GM21717 (cell line): ENCODE results near the gene GPR150.

Experiments used
- ATAC-seq: cut with Tn5 transposase; IDR thresholded peaks from one replicate; pipeline ENCODE4 v1.9.1; 2021; ENCODE audit warnings: mild to moderate bottlenecking, moderate library complexity; ENCODE audit not compliant: unreplicated experiment

Gene GPR150

DNA sequence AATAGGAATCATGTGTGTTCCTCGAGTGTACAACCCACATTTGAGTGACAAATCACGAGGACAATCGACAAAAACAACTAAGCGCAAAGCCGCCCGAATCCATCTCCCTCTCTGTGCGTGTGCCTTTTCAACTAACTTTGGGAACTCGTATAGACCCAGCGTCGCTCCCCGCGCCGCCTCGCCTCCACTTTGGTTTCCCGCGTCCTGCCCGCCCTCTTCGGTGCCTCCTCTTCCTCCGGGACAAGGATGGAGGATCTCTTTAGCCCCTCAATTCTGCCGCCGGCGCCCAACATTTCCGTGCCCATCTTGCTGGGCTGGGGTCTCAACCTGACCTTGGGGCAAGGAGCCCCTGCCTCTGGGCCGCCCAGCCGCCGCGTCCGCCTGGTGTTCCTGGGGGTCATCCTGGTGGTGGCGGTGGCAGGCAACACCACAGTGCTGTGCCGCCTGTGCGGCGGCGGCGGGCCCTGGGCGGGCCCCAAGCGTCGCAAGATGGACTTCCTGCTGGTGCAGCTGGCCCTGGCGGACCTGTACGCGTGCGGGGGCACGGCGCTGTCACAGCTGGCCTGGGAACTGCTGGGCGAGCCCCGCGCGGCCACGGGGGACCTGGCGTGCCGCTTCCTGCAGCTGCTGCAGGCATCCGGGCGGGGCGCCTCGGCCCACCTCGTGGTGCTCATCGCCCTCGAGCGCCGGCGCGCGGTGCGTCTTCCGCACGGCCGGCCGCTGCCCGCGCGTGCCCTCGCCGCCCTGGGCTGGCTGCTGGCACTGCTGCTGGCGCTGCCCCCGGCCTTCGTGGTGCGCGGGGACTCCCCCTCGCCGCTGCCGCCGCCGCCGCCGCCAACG lies at the start of gene GPR150:
GPR150 (plus strand) TSS at position 58 of the 840 bp plus-strand sequence; CDS start at position 247, 189 bp downstream.
- peak; percentile 69 for ATAC-seq

DNA sequence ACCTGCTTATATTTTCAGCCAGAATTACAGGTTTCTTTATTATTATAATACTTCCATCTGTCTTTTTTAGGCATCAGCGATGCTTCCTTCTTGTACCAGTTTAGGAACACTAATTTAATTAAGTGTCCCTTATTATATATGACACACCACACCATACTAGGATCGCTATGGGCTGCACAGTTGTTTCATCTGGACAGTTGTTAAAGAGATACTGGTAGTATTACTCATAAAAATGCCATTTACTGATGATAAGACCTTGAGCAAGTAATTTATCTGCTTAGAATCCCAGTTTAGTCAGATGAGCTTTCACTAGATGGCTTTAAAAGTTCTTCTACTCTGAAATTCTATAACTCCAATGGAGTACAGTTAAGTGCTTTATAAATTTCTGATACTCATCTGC lies 47.9 kb upstream of the GPR150 start:
- ATAC-seq: no peak

DNA sequence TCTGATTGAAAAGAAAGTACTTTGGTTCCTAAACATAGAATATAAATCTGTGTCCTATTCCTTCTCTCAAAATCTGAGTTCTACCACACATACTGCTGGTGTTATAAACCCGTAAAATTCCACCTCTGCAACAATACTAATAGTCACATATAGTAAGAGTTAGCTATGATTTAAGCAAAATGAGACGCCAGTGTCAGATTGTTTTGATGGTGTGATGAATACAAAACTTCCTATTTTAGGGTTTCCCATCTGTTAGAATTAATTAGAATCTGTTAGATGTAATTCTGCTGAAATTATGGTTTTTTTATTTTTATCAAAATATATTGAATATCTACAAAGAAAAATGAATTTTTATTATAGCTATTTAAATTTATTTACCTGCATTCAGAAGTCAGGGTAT lies 38.3 kb upstream of the GPR150 start:
- ATAC-seq: no peak

DNA sequence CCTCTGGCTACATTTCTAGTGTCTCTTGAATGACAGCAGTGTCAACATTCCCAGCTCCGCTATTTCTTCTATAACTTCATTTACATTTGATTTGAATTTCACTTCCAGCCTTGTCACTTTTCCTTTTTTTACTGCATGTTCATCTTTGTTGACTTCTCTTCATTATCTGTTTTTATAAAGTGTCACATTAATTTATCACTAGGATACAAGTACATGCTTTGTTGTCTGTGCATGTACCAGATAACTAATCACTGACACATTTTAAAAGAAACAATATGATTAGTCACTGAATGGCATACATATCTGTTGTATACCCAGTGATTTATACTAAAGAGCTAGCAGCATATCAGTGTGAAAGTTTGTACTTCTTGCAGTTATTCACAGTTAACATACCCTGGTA lies 35.9 kb upstream of the GPR150 start:
- ATAC-seq: no peak

DNA sequence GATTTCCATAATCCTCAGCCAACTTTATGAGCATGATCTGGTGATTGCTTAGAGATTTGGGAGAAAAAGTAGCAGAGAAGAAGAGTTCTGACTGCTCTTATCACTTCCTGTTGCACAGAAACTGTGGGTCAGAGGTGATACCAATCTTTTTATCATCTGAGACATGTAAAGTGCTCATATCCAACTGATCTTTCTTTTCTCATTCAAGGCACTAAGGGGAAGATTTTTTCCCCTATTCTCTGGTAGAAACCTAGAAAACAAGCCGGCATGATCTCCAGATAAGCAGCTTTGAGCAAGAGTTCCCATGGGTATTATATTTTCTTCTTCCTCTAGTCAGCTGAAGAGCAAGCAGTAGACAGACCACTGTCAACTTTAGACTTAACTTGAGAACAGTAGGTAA lies 29.0 kb upstream of the GPR150 start:
- no peak for ATAC-seq

DNA sequence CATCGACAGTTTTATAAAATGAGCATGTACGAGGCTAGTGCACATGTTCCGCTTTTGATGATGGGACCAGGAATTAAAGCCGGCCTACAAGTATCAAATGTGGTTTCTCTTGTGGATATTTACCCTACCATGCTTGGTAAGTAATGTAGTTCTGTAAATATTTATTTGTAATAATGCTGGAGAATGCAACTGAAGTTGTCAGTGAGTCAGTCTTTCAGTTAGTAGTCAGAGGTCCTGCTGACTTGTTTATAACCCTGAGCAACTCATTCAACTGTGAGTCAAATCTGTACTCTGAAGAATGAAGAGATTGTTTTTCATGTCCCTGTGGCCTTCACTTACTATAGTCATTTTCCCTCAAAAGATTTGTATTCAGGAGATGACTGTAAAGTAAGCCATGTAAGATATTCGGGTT lies 28.4 kb upstream of the GPR150 start:
- peak; percentile 90 for ATAC-seq

DNA sequence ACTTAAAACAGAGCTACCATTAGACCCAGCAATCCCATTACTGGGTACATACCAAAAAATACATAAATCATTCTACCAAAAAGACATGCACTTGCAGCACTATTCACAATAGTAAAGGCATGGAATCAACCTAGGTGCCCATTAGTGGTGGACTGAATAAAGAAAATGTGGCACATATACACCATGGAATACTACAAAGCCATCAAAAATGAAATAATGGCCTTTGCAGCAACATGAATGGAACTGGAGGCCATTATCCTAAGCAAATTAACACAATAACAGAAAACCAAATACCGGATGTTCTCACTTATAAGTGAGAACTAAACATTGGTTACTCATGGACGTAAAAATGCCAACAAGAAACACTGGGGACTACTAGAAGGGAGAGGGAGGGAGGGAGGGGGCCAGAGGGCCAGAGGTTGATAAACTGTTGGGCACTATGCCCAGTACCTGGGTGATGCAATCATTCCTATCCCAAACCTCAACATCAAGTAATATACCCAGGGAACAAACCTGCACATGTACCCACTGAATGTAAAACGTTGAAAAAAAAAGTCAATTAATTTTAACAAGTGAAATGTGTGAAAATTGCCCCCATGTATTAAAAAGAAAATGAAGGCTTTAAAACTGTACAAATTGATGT lies 24.5 kb upstream of the GPR150 start:
- ATAC-seq: no peak

DNA sequence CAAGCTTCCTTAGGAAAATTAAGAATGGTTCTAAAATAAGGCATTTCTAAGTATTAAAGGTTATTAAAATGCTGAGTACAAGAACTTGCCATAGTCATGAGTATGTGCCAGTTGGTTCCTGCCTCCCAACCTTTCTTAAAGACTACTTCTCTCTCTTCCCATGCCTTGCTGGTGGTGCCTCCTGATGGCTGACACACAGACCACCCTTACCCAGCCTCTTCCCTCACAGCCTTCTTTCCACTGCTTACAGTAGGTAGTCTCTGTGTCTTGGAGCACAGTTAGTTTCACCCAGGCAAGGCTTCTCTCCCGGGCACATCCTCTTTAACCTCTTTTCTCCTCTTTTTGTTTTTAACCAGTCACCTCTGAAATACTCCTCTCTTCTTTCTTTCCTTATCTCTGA lies 20.6 kb upstream of the GPR150 start:
- ATAC-seq: no peak

DNA sequence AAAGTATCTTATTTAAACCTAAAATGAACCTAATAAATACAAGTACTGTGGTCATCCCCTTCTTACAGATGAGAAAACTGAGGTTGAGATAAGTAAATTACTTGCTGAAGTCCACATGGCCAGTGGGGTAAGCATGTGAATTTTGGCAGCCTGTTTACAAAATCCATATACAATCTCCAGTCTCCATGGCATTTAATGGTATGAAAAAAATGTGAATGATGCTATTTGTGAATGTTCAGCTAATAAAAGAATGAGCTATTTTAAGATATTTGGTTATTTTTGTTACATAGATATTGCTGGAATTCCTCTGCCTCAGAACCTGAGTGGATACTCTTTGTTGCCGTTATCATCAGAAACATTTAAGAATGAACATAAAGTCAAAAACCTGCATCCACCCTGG lies 19.3 kb upstream of the GPR150 start:
- ATAC-seq: no peak

DNA sequence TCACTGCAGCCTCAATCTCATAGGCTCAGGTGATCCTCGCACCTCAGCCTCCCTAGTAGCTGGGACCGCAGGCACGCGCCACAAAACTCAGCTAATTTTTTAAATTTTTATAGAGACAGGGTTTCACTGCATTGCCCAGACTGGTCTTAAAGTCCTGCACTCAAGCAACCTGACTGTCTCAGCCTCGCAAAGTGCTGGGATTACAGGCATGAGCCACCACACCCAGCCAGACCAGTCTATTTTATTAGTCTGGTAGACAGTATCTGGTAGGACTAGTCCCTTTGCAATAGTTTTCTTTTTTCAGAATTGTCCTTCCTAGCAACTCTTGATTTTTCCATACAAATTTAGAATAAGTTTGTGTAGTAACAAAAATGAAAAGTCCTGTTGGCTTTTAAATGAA lies 14.1 kb upstream of the GPR150 start:
- no peak for ATAC-seq

DNA sequence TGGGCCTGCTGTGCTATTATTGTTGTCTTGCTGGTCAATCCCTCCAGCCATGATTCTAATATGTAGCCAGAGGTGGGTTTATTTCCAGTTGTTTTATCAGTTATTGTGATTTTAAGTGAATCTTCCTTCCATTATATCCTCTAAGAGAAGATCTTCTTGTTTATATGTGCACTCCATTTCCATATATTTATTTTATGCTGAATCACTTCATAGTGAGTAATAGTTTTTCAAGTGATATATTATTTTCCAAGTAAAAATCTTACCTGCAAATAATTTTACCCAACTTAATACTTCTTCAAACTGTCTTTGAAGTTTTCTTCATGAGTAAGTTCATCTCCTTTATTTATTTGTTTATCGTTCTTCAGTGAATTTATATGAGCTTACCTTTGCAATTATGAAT lies 13.5 kb upstream of the GPR150 start:
- no peak for ATAC-seq

DNA sequence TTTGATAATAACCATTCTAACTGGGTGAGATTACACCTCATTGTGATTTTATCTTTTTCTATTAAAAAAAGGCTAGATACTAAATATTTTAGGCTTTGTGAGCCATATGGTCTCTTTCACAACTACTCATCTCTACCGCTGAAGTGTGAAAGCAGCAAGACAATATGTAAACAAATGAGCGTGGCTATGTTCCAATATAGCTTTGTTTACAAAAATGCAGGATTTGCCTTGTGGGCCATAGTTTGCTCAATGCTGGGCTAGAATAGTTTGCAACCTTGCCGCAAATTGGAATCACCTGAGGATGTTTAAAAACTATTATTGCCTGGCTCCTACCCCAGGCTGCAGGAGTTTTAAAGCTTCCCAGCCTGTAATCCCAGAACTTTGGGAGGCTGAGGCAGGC lies 10.2 kb upstream of the GPR150 start:
- no peak for ATAC-seq

DNA sequence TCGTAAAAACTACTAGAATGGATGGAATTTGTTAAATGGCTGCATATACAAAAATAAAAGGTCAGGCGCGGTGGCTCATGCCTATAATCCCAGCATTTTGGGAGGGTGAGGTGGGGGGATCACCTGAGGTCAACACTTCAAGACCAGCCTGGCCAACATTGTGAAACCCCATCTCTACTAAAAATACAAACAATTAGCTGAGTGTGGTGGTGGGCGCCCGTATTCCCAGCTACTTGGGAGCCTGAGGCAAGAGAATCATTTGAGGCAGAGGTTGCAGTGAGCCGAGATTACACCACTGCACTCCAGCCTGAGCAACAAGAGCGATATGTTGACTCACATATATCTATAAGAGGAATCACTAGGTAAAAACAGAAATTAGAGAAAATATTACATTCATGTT lies 9.3 kb upstream of the GPR150 start:
- no peak for ATAC-seq

DNA sequence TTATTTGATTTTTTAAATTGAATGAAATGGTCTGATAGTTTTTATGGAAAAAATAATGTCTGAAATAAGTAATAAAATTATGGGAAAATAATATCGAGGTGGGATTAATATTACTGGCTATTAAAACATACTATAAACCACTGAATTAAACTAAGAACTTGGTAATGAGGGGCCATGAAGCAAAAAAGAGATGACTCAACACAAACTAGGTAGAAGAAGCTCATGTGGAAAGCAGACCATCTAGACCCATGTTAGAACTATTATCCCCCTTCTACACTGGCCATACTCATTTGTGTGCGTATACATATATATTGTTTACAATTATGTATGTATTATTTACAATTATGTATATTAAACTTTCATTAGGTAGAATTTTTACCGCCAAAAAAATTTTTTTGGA lies 8.5 kb upstream of the GPR150 start:
- no peak for ATAC-seq

DNA sequence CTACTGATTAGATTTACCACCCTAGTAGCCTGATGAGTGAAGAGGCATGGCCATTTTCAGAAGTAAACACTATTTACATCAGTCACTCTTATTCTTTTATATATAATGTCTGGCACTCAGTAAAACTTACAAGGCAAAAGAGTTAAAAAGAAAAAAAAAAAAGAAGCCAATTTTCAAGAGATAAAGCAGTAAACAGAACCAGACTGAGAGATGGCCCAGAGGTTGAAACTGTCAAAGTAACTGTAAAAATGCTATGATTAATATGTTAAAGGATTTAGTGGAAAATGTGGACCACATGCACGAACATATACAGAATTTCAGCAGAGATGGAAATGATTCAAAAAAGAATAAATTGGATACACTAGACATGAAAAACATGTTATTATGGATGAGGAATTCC lies 6.4 kb upstream of the GPR150 start:
- no peak for ATAC-seq

DNA sequence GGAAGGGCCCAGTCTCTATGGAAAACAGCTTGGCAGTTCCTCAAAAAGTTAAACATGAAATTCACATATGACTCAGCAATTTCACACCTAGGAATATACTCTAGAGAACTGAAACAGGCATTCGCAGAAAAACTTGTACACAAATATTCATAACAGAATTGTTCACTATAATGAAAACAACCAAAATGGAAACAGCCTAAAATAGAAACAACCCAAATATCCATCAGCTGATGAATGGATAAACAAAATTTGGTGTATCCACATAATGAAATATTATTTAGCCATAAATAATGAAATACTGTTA lies 4.8 kb upstream of the GPR150 start:
- ATAC-seq: peak; percentile 56

DNA sequence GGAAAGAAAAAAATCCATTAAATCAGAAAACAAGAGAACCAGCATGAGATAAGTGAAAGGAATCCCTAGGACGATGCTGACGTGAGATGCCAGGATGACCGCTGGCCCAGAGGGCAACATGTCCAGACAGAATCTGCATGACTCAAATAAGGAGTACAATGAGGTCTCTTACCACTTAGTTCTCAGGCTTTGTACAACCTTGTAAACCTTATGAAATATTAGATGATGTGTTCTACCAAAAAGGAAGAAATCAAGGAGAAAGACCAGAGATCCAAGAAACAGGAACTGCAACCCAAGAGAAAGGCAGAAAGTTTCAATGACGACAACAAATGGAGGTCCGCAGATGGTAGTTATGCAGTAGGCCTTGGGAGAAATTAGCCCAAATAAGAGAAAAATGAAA lies 2.8 kb upstream of the GPR150 start:
- no peak for ATAC-seq

DNA sequence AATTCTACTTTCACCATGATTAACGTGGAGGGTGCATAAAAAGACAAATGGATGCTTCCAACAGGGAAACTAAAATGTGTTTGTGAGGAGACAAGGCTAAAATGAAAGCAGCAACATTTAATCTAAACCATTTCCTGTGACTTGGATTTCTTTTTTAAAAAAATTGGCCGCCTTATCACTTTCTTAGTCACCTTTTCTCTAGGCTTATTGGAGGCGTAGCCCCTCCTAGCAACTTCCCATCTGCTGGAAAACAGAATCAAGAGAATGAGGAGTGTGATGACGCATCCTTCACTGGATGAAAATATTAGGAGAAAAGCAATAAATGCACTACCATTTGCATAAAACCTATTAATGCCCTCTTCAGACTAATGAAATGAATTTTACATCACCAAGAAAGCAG lies 791 bp upstream of the GPR150 start:
- ATAC-seq: no peak

DNA sequence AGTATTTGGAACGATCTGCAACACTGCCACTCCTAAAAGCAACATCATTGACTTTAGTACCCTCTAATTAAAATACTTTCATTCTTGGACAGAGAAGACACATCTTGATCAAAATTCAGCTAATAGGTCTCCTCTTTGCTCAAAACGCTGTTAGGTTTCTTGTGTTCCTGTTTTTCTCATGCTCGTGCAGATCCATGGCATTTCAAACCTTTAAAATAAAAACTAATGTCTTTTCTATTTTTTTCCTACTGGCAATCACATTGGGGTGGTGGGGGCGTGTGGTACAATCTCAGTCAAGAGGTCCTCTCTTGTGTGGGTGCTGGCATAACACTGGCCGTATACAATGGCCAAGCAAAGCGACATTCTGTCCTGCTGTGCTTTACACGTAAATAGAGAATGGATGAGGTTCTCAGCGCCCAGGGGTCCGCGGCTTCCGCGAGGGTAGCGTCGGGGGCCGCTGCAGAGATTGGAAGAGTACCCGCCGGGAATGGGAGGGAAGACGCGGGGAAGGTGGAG lies 315 bp upstream of the GPR150 start:
- peak; percentile 4 for ATAC-seq

DNA sequence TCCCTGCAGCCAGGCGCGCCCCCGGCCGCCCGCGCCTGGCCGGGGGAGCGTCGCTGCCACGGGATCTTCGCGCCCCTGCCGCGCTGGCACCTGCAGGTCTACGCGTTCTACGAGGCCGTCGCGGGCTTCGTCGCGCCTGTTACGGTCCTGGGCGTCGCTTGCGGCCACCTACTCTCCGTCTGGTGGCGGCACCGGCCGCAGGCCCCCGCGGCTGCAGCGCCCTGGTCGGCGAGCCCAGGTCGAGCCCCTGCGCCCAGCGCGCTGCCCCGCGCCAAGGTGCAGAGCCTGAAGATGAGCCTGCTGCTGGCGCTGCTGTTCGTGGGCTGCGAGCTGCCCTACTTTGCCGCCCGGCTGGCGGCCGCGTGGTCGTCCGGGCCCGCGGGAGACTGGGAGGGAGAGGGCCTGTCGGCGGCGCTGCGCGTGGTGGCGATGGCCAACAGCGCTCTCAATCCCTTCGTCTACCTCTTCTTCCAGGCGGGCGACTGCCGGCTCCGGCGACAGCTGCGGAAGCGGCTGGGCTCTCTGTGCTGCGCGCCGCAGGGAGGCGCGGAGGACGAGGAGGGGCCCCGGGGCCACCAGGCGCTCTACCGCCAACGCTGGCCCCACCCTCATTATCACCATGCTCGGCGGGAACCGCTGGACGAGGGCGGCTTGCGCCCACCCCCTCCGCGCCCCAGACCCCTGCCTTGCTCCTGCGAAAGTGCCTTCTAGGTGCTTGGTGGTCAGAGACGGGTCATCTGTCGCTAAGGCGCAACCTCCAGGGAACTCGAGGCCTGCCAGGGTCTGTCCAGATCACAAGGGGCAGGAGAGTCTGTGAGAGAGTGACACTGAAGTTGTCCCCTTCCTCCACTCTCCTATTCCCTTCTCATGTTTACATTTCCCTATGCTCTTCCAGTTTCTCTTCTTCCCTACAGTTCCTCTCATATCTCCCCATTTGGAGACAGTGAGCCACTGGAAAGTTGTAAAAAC lies 1.3 kb downstream of the GPR150 start:
- peak; percentile 46 for ATAC-seq

DNA sequence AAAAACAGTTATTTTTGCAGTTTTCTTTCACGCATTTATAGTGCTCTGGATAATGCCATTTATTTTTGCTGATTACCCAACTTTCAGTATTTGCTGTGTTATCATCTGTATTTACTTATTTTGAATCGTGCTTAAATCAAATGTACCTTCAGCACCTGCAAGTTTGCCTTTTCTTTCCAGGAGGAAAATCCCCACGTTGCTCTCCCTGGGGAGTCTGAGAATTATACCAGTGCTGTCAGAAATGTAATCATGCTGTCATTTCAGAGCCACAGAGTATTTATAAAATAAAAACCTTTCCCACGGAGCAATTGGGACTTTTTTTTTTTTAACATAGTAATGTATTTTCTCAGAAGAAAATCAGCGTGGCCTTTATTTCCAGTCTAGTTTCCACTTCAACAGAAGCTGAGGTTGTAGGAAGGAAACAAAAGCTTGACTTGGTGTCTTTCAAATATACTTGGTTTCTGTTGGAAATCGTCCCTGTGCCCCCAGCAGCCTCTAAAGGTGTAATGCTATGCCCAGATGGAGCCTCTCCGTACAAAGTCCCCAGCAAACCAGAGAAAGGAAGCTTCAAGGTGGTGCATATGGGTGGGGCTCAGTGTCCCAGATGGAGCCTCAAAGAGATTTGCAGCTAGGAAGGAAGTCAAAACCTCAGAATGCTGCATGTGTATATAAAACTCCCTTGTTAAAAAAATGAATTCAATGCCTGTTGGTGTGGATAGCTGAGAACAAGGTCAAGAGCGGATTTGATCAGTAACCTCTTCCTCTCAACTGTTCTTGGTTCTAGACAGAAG lies 2.1 kb downstream of the GPR150 start:
- no peak for ATAC-seq
